Skin of body (tissue), 3 donors: ENCODE measurements around the gene ZDHHC19. TPM values are rescaled to one million over a fixed set of nuclear protein-coding genes. Genes with fewer than 3 reads are reported as not detected.

Experiments
- DNase-seq: peaks from one replicate; lab custom pipeline; 2025; lab: John Stamatoyannopoulos, UW
- small RNA-seq: library from RNA; depleted of rRNA; stranded (forward); fragments of <200 nt; gene quantifications from one replicate; pipeline ENCODE3, GENCODE V24; 2014; ENCODE audit warnings: low replicate concordance
- total RNA-seq: library from RNA; depleted of rRNA; stranded (reverse); fragments of >200 nt; gene quantifications from one replicate; pipeline ENCODE4 v1.2.3, GENCODE V29; 2014

Gene ZDHHC19
- total RNA-seq, 1 donor from 2014 or later = not detected

GRCh38 chr3:196149831-196150301 is 61.3 kb downstream of the ZDHHC19 start:
- no peak for DNase-seq

DNA sequence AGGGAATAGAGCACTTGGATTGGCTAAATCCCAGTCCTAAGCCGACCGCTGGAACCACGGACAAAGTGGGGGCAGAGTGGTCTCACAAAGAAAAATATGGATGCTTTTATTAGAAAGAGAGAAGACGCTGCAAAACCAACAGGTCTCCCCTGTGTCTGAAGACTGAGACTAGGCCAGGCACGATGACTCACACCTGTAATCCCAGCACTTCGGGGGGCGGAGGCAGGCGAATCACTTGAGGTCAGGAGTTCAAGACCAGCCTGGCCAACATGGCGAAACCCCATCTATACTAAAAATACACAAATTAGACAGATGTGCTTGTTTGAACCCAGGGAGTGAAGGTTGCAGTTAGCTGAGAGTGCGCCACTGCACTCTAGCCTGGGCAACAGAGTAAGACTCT is 61.8 kb downstream of the ZDHHC19 start:
- no peak for DNase-seq

Small RNA genes lying within 50 kb of the gene (small RNA-seq; reads per million reads assigned to genes)
- not detected for gene RF00019

Other genes starting within 250 kb of the ZDHHC19 start
- 115 TPM for gene TFRC, start 129.3 kb downstream of the ZDHHC19 start, total RNA-seq
- gene SLC51A, start 5.1 kb upstream of the ZDHHC19 start, total RNA-seq = 0.49 TPM
- gene PCYT1A, start 76.3 kb upstream of the ZDHHC19 start, total RNA-seq = 42.2 TPM
- gene DYNLT2B, start 106.8 kb upstream of the ZDHHC19 start, total RNA-seq = 5.7 TPM
- not detected for gene TM4SF19, start 127.0 kb upstream of the ZDHHC19 start, total RNA-seq
- gene UBXN7, start 221.0 kb upstream of the ZDHHC19 start, total RNA-seq = 29.8 TPM